ENCODE data around the gene KRT71.

- TF ChIP-seq EP300 (IDR thresholded peaks at IDR 0.05) (no peak), CTCF (IDR thresholded peaks at IDR 0.05) (no peak), POLR2A (IDR thresholded peaks at IDR 0.05) (no peak)
Measured at GRCh38 chr12:52573306-52573705, 20.4 kb upstream of the KRT71 start.

Data from sigmoid colon (tissue), 4 donors.